Measurements from ENCODE around the gene ATP5MC3.

Gene ATP5MC3

DNA sequence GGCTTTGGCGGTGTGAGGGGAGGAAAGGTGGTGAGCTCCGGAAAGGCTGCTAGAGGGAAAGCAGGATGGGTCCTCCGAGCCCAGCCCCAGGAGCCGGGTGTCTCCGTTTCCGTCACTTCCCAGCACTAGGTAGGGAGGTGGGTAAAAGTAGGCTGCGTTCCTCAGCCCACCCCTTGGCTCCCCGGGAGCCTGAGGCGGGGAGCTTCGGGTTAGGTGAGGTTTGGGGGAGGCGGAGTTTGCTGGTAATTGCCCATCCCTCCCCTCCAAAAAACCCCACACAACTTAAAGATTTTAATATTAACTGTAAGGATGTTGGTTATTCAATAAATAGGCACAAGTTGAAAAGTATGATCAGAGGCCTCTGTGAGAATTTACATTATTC is 13.0 kb downstream of the ATP5MC3 start:
- in situ Hi-C loops (cut with MboI; ENCODE audit: low sequenced_read_pairs): no loop called here

DNA sequence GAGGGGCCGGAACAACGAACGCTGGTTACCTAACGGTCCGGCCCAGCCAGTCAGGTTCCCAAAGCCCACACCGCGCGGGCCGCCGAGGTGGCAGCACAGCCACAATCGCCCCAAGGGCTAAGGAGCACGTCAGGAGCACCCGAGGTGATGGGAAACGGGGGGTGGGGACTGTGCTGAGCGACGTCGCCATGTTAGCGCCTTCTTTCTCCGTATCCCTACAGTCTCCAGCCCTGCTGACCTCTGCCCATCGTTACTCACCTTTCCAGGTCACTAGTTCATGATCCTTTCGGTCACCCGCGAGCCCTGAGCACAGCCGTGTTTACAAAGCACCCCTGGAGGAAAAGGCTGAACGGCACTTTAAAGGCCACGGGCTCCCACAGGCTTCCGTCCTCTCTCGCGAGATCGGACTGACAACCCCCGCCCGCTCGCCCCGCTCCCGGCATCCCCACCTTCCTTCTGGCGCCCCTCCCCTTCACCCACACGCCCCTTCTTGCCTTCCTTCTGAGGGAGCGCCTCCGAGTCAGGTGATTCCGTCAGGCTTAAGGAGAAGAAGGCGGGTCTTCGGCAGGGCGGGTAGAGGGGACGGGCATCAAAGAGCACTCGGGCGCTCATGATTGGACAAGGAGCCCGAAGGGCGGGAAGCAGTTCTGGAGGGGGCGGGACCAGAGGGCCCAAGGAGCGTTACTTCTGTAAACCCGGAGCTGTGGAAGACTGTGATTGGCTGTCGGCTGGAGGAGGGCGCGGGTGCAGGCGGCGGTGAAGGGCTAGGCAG is 13.5 kb downstream of the ATP5MC3 start, which contains the start of gene ATF2:
Gene ATF2 (minus strand): TSS at position 412 of the 772 bp plus-strand sequence. CDS start 31,760 bp downstream, outside the sequence.
- in situ Hi-C loops (cut with MboI; ENCODE audit: low sequenced_read_pairs): no loop called here

DNA sequence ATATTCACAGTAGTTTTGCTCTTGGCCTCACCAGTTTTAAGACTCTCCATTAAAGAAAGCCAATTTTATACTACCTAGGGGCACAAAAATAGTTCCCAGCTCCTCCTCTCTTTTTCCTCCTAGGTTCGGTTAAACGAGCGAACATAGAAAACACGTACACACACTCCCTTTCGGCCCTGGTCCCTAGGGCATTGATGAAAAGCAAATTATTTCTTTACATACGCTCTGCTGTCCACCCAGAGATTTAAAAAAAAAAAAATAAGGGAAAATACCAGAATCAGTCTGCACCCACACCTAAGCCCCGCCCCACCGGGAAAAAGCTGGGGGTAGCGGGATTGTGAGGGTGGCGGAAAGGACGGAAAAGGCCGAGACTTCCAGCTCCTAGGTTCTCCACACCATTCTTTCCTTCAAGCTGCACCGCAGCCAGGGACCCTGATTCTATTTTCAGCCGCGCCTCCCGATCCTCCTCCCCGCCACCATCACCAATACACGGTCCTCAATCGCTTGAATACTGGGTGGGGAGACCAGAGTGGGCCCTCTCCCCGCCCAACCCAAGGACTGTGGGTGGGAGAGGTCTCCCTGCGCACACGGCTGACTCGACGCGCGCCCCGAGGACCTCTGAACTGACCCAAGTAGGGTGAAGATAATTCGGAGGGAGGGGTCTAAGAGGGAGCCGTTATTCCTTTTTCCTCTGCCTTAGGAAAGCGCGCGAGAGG is 14.3 kb downstream of the ATP5MC3 start:
- in situ Hi-C loops (cut with MboI; ENCODE audit: low sequenced_read_pairs): no loop called here

- in situ Hi-C loops (cut with MboI; ENCODE audit: low sequenced_read_pairs): no loop called here
Measured at GRCh38 chr2:175166216-175166824, 15.2 kb downstream of the ATP5MC3 start.

DNA sequence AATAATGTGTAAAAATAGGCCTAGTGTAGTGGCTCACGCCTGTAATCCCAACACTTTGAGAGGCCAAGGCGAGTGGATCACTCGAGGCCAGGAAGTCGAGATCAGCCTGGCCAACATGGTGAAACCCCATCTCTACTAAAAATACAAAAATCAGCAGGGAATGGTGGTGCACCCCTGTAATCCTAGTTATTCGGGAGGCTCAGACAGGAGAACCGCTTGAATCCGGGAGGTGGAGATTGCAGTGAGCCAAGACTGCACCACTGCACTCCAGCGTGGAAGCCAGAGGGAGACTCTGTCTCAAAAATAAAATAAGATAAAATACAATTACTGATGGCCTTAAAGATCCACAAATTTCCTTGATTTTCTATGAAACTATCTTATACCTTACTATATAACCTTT is 17.3 kb downstream of the ATP5MC3 start:
- in situ Hi-C loops (cut with MboI; ENCODE audit: low sequenced_read_pairs): no loop called here

- in situ Hi-C loops (cut with MboI; ENCODE audit: low sequenced_read_pairs): no loop called here
Measured at GRCh38 chr2:175158894-175159293, 22.6 kb downstream of the ATP5MC3 start.

DNA sequence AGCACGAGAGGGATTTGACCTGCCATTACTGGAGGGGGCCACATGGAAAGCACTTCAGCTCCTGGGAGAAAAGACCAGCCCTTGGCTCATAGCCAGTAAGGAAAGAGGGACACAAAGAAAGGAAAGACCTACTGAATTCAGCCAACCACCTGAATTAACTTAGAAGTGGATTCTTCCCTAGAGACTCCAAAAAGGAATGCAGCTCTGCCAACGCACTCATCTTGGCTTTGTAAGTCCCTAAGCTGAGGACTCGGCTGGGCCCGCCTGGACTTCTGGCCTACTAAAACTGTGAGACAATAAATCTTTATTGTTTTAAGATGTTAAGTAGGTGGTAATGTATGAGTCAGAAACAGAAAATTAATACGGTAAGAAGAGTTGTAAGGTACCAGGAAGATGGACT is 25.0 kb downstream of the ATP5MC3 start:
- in situ Hi-C loops (cut with MboI; ENCODE audit: low sequenced_read_pairs): no loop called here

DNA sequence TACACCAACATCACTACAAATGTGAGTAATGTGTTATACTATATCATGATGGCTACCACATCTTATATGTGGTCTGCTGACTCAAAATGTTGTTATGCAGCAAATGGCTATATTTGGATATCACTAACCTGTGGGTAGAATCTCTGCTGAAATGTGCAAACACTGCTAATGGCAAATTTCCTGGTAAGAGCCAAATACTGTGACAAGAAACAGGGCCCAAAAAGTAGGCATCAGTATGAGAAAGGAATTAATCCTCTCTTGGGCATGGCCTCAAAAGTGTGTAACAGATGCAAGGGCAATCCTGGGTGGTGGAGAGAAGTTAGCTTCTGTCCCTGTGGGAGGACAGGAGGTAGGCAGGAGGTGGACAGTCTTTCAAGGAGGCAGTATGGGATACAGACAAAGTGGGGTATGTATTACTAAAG is 26.8 kb downstream of the ATP5MC3 start:
- in situ Hi-C loops (cut with MboI; ENCODE audit: low sequenced_read_pairs): no loop called here

DNA sequence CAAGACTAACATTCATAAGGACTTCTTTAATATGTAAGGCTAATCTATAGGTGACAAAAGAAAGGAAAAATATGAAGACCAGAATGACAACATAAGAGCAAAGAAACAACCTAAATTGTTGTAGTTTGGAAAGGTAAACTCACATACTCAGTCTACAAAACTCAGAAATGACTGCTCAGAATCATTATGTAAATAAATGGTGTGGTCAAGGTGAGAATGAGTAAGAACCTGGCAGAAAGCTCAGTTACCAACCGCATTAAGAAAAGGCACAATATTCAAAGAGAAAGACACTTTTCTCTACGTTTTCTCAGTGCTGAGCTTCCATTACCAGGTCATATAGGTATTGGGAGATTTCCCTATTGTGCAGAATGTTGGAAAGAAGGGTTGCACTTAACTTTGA is 29.3 kb downstream of the ATP5MC3 start:
- in situ Hi-C loops (cut with MboI; ENCODE audit: low sequenced_read_pairs): no loop called here

DNA sequence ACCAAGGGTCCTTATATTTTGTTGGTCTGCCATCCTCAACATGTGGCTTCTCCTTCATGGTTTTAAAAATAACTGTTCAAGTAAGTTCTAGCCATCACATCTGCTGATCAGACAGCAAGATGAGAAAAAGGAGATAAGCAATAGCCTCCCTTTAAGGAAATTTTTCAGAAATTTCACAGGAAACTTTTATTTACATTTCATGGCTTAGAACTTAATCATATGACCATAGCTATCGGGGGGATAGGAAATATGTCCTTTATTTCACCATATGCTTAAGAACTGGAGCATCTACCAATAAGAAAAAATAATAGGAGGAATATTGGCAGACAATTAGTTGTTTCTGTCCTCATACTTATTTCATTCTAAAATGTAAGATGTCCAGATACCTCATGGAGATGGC is 29.7 kb downstream of the ATP5MC3 start:
- in situ Hi-C loops (cut with MboI; ENCODE audit: low sequenced_read_pairs): no loop called here

GRCh38 chr2:175147186-175147585 is 34.3 kb downstream of the ATP5MC3 start:
- in situ Hi-C loops (cut with MboI; ENCODE audit: low sequenced_read_pairs): no loop called here

GRCh38 chr2:175143678-175144077 is 37.8 kb downstream of the ATP5MC3 start:
- in situ Hi-C loops (cut with MboI; ENCODE audit: low sequenced_read_pairs): no loop called here

- in situ Hi-C loops (cut with MboI; ENCODE audit: low sequenced_read_pairs): no loop called here
Measured at GRCh38 chr2:175143191-175143590, 38.3 kb downstream of the ATP5MC3 start.

- in situ Hi-C loops (cut with MboI; ENCODE audit: low sequenced_read_pairs): no loop called here
Measured at GRCh38 chr2:175140332-175140731, 41.2 kb downstream of the ATP5MC3 start.

DNA sequence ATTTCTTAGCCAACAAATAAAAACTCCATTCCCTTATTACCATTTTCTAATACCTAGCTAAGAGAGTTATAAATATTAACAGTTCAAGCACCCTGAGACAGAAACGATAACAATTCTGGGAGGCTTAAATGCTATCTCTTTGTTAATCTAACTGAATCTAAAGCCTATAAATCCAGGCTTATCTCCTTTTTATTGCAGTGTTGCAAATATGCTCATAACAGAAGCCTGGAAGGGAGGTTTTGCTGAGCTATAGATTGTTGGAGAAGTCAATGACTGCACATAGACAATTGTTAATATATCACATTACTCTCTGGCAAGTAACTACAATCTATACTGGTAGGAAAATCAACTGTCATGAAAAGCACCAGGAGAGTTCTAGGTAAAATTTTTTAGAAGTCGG is 43.7 kb downstream of the ATP5MC3 start:
- in situ Hi-C loops (cut with MboI; ENCODE audit: low sequenced_read_pairs): no loop called here

DNA sequence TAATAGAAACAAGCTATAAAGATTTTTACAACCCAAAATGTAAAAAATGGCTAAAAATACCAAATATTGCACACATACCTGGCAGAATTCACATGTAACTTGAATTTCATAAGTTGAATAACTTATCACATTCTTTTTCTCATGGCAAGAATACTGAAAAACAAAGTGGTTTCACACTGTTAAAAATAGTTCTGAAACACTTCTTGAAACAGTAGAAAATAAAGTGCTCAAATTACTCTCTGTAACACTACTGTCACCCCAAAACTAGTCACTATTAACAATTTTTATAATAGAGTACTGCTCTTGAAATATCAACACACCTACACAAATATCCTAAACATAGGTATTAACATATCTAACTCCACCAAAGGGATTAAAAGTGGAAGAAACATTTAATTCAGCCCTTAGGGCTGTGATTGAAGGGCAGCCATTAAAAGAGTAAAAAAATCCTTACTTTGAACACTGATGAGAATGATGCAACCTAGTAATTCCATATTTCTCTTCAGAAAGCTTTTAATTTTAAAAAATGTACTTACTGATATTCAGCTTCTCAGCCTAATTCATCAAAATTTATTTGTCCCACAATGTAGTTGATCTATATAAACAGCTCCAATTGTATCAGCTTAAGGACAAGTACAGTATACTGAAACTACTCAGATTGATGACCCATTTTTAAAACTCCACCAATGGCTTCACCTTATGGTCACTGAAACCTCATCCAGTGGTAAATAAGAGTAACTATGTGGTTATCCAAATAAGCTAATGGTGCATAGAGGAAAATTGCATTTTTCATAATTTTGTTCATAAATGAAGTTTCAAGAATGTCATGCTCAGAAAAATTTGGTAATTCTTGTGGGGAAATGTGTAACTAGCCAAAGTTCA is 44.9 kb downstream of the ATP5MC3 start:
- in situ Hi-C loops (cut with MboI; ENCODE audit: low sequenced_read_pairs): no loop called here

- in situ Hi-C loops (cut with MboI; ENCODE audit: low sequenced_read_pairs): no loop called here
Measured at GRCh38 chr2:175135862-175136261, 45.6 kb downstream of the ATP5MC3 start.

DNA sequence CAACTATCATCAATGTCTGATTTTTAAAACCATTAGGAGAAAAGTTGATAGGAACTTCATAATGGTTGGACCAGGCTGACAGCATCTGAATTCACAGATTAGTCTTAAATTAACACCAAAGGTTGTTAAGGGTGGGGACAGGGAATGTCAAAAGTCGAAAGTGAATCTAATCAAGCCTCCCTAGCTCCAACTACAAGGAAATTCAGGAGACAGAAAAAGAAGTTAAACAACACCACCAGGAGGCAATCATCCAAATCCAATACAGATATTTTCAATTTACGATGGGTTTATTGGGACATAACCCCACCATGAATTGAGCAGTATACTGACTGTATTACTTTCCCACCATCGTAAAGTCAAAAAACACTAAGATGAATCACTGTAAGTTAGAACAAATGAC is 46.3 kb downstream of the ATP5MC3 start:
- in situ Hi-C loops (cut with MboI; ENCODE audit: low sequenced_read_pairs): no loop called here

DNA sequence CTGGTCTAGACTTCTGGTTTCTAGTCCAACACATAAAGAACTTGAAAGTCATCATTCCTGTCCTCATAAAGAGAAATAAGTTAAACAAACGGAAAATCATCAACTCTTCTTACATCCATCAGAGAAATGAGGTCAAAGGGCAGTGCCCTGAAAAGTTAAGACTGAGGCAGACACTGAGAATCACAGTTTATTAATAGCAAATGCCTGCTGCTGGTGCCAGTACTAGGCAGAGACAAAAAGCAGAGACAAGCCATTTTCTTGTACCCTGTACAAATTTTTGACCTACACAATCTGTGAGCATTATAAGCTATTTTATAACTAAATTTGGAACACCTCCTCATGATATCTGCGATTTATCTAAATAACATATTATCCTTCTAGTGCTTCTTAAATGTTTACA is 50.3 kb downstream of the ATP5MC3 start:
- in situ Hi-C loops (cut with MboI; ENCODE audit: low sequenced_read_pairs): no loop called here

GRCh38 chr2:175126661-175127060 is 54.8 kb downstream of the ATP5MC3 start:
- in situ Hi-C loops (cut with MboI; ENCODE audit: low sequenced_read_pairs): no loop called here

All from HL-60/S4 treated with retinoic acid at 250 ng/mL for 4 days and 3 days (cell line).